Fibroblast of pulmonary artery (primary cell): ENCODE data around the gene ACAD10.

ENCODE experiments used
- DNase-seq: peaks from one replicate; pipeline ENCODE4 v3.0.0-alpha.2; 2010; ENCODE audit warnings: low read depth
- H3K4me3 ChIP-seq: replicated peaks from 2 replicates; pipeline ENCODE4 v1.5.1; 2011; ENCODE audit warnings: low read depth, mild to moderate bottlenecking, control low read depth, low read length, moderate library complexity
- TF ChIP-seq, protein P1 (sequence below): IDR thresholded peaks from 2 replicates; pipeline ENCODE4 v1.5.1; 2011; ENCODE audit warnings: mild to moderate bottlenecking, control low read depth, low read length, inconsistent platforms; ENCODE audit errors: missing control alignments

ACAD10 gene

DNA sequence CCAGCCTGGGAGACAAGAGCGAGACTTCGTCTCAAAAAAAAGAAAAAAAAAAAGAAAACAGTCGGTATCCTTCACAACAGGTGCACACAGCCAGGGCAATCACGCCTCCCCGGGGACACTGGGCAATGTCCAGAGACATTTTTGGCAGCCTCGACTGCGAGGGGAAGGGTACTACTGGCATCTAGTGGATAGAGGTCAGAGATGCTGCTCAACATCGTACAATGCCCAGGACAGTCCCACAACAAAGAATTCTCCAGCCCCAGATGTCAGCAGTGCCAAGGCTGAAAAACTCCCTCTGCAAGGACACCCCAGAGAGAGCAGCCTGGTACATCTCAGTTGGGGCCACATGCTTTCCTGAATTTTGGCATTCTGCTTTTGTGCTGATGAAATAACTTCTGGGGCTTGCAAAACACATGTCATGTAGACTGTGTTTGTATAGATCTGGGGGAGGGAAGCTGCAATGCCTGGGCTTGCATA is 102.4 kb downstream of the ACAD10 start:
- TF ChIP-seq, protein P1, sequence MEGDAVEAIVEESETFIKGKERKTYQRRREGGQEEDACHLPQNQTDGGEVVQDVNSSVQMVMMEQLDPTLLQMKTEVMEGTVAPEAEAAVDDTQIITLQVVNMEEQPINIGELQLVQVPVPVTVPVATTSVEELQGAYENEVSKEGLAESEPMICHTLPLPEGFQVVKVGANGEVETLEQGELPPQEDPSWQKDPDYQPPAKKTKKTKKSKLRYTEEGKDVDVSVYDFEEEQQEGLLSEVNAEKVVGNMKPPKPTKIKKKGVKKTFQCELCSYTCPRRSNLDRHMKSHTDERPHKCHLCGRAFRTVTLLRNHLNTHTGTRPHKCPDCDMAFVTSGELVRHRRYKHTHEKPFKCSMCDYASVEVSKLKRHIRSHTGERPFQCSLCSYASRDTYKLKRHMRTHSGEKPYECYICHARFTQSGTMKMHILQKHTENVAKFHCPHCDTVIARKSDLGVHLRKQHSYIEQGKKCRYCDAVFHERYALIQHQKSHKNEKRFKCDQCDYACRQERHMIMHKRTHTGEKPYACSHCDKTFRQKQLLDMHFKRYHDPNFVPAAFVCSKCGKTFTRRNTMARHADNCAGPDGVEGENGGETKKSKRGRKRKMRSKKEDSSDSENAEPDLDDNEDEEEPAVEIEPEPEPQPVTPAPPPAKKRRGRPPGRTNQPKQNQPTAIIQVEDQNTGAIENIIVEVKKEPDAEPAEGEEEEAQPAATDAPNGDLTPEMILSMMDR = peak; percentile 50
- peak; percentile 86 for DNase-seq

DNA sequence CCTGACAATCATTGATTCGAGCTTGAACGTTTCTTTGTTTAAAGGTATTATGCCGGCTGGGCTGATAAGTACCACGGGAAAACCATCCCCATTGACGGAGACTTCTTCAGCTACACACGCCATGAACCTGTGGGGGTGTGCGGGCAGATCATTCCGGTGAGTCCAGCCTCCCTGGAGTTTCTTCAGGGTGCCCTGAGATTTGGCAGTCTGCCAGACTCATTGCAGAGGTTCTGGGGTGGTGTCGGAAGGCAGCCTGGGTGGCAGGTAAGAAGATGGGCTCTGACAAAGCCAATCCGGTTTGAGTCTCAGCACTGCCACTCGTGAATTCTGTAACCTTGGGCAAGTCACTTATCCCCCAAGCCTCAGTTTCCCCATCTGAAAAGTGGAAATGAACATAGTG is 103.9 kb downstream of the ACAD10 start:
- DNase-seq = no peak
- H3K4me3 ChIP-seq = no peak overlapping the region
- TF ChIP-seq, protein P1 = no peak

More for the DNA sequence above, 102.4 kb downstream of the ACAD10 start:
- H3K4me3 ChIP-seq = no peak overlapping the region

DNA sequence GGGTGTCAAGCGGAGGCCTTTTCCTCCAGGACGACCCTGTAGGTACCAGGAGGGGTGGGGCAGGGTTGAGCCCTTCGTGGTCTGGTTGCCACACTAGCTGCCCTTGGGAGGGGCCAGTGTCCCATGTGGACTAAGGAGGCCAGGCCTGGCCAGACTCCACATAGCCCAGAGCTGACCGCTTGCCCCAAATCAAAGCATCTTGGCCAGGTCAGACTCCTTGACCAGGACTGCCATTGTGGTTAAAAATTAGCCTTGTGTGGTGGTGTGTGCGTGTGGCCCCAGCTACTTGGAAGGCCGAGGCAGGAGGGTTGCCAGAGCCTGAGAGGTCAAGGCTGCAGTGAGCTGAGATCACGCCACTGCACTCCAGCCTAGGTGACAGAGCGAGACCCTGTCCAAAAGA is 105.7 kb downstream of the ACAD10 start:
- TF ChIP-seq, protein P1 = no peak
- H3K4me3 ChIP-seq = no peak overlapping the region
- no peak for DNase-seq

GRCh38 chr12:111792155-111792855 is 106.5 kb downstream of the ACAD10 start:
- no peak for DNase-seq
- H3K4me3 ChIP-seq = no peak overlapping the region
- TF ChIP-seq, protein P1 = no peak

GRCh38 chr12:111792856-111793235 is 107.0 kb downstream of the ACAD10 start:
- TF ChIP-seq, protein P1 = no peak
- no peak overlapping the region for H3K4me3 ChIP-seq
- no peak for DNase-seq

- TF ChIP-seq, protein P1 = no peak
- H3K4me3 ChIP-seq = no peak overlapping the region
- no peak for DNase-seq
Observed at GRCh38 chr12:111798182-111798581, 112.3 kb downstream of the ACAD10 start.

DNA sequence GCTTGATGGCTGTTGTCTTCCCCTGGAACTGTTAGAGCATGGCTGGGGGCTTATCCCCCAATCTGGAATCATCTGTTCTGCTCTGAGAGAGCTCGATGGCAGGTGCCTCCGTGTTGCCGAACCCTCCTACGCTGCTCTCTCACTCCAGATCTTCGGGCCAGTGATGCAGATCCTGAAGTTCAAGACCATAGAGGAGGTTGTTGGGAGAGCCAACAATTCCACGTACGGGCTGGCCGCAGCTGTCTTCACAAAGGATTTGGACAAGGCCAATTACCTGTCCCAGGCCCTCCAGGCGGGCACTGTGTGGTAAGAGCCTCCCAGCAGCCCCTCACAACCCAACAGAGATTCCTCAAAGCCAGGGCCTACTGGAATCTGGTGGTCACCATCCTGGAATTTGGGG is 113.9 kb downstream of the ACAD10 start:
- no peak overlapping the region for H3K4me3 ChIP-seq
- DNase-seq = no peak
- TF ChIP-seq, protein P1 = no peak
